Endothelial cell (in vitro differentiated cells): ENCODE data around the gene SLC22A4. TPM values are rescaled to one million over a fixed set of nuclear protein-coding genes. Genes with fewer than 3 reads are reported as not detected.
A peak's percentile ranks its signal among the peaks of the same experiment; 100 is the strongest.

Experiments used
- DNase-seq: peaks from one replicate; pipeline ENCODE4 v3.0.0; 2021; ENCODE audit warnings: low spot score
- H3K27ac Mint-ChIP-seq: one replicate; pipeline ENCODE4 v1.8.0; 2021; ENCODE audit warnings: mixed read lengths, inconsistent platforms; ENCODE audit not compliant: unreplicated experiment
- H3K27me3 Mint-ChIP-seq: one replicate; pipeline ENCODE4 v1.8.0; 2021; ENCODE audit warnings: mild to moderate bottlenecking, moderate library complexity, mixed read lengths, inconsistent platforms; ENCODE audit not compliant: unreplicated experiment
- H3K36me3 Mint-ChIP-seq: one replicate; pipeline ENCODE4 v1.8.0; 2021; ENCODE audit warnings: mild to moderate bottlenecking, low read depth, mixed read lengths, inconsistent platforms; ENCODE audit not compliant: unreplicated experiment
- H3K4me1 Mint-ChIP-seq: one replicate; pipeline ENCODE4 v1.8.0; 2021; ENCODE audit warnings: mild to moderate bottlenecking, mixed read lengths, inconsistent platforms; ENCODE audit not compliant: unreplicated experiment
- H3K4me3 Mint-ChIP-seq: one replicate; pipeline ENCODE4 v1.8.0; 2021; ENCODE audit warnings: mild to moderate bottlenecking, mixed read lengths, inconsistent platforms; ENCODE audit not compliant: unreplicated experiment
- H3K9me3 Mint-ChIP-seq: one replicate; pipeline ENCODE4 v1.8.0; 2021; ENCODE audit warnings: mixed read lengths, inconsistent platforms; ENCODE audit not compliant: unreplicated experiment
- total RNA-seq: library from RNA; stranded (reverse); fragmentation: NEBNext Ultra II Directional; extraction: Animal tissue kit (Norgen Biotek cat#: 25700); gene quantifications from one replicate; pipeline ENCODE4 v1.2.1, GENCODE V29; 2021; ENCODE audit not compliant: unreplicated experiment
- TF ChIP-seq, protein P1 (sequence below): fragments of 200-600 bp; sonication (generic); IDR thresholded peaks from one replicate; pipeline ENCODE4 v1.5.0; 2021; ENCODE audit warnings: antibody characterized with exemption; ENCODE audit not compliant: unreplicated experiment

The SLC22A4 gene
- total RNA-seq, 1 donor from 2014 or later, result 0.13 TPM

DNA sequence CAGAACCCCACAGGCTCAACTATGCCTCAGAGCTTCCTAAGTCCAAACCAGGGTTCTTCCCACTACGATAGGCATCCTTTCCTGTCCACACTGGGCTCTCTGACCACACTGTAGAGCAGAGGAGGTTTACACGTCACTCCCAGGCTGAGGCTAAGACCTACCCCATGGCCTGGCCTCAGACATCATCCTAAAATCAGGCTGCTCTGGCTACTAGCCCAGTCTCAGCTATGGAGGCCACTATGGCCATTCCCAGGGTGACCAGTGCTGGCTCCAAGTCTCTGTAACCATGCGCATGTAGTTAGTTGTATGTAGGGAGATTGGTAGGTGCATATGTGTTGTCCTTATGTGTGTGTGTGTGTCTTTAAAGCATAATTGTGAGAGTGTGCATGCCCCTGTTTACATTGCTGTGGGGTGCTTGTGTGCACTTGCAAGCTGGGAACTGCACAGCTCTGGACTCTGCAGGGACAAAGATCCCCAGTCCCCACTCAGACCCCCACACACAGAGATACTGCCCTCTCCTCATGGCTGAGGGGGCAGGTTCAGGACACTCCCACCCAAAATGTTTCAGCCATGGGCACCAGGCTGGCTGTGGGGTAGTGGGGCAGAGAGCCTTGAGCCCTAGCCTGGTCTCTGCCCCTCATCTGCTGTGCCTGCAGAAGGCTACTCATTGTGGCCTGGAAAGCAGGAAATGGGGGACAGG is 24.4 kb upstream of the SLC22A4 start:
- TF ChIP-seq, protein P1, sequence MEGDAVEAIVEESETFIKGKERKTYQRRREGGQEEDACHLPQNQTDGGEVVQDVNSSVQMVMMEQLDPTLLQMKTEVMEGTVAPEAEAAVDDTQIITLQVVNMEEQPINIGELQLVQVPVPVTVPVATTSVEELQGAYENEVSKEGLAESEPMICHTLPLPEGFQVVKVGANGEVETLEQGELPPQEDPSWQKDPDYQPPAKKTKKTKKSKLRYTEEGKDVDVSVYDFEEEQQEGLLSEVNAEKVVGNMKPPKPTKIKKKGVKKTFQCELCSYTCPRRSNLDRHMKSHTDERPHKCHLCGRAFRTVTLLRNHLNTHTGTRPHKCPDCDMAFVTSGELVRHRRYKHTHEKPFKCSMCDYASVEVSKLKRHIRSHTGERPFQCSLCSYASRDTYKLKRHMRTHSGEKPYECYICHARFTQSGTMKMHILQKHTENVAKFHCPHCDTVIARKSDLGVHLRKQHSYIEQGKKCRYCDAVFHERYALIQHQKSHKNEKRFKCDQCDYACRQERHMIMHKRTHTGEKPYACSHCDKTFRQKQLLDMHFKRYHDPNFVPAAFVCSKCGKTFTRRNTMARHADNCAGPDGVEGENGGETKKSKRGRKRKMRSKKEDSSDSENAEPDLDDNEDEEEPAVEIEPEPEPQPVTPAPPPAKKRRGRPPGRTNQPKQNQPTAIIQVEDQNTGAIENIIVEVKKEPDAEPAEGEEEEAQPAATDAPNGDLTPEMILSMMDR, result no peak
- no peak for DNase-seq
- Mint-ChIP-seq H3K27ac (peak overlapping the region; percentile 41), H3K36me3 (no peaks in the 10 kb centered on the region), H3K27me3 (peaks cover 15% of the 10 kb centered on the region), H3K9me3 (no peaks in the 10 kb centered on the region), H3K4me3 (no peak overlapping the region), H3K4me1 (peaks cover 10% of the 10 kb centered on the region)

DNA sequence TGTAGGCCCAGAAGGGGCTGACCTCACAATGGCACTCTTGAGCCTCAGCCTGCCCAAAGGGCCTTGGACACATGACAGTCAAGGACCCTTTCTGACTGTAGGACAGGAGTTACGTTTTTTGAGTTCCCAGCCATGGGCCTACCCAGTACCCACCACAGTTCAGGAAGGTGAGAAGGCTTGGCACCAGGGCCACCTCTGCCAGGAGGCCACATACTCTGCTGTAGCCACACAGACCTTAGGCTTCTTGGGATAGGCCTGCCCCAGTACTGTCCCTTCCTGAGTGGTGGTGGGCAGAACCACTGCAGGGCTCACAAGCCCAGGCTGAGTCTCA is 23.9 kb upstream of the SLC22A4 start:
- no peak for DNase-seq
- Mint-ChIP-seq H3K27me3 (peaks cover 18% of the 10 kb centered on the region), H3K4me1 (peaks cover 5% of the 10 kb centered on the region), H3K36me3 (no peaks in the 10 kb centered on the region), H3K27ac (no peak overlapping the region), H3K9me3 (no peaks in the 10 kb centered on the region), H3K4me3 (no peak overlapping the region)
- TF ChIP-seq, protein P1, result no peak

DNA sequence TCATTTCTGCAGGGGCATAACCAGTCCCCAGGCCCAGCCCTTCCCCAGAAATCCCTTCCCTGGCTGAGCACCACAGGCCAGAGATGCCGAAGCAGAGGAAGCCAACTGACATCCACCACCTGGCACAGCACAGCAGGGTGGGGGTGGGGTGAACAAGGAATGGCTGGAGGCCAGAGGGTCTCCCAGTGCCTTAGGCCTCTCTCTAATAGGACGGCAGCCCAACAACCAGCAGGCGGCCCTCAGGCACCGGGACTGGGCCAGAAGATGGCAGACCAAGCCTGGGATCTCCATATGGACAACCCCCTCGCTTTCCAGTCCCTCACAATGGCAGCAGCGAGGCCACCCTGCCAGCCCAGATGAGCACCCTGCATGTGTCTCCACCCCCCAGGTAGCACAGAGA is 23.5 kb upstream of the SLC22A4 start:
- peaks cover 18% of the 10 kb centered on the region for H3K27me3 Mint-ChIP-seq
- peaks cover 4% of the 10 kb centered on the region for H3K4me1 Mint-ChIP-seq
- no peaks in the 10 kb centered on the region for H3K9me3 Mint-ChIP-seq
- H3K27ac Mint-ChIP-seq, result no peak overlapping the region
- H3K4me3 Mint-ChIP-seq, result no peak overlapping the region
- TF ChIP-seq, protein P1, result no peak
- no peaks in the 10 kb centered on the region for H3K36me3 Mint-ChIP-seq
- DNase-seq, result no peak

DNA sequence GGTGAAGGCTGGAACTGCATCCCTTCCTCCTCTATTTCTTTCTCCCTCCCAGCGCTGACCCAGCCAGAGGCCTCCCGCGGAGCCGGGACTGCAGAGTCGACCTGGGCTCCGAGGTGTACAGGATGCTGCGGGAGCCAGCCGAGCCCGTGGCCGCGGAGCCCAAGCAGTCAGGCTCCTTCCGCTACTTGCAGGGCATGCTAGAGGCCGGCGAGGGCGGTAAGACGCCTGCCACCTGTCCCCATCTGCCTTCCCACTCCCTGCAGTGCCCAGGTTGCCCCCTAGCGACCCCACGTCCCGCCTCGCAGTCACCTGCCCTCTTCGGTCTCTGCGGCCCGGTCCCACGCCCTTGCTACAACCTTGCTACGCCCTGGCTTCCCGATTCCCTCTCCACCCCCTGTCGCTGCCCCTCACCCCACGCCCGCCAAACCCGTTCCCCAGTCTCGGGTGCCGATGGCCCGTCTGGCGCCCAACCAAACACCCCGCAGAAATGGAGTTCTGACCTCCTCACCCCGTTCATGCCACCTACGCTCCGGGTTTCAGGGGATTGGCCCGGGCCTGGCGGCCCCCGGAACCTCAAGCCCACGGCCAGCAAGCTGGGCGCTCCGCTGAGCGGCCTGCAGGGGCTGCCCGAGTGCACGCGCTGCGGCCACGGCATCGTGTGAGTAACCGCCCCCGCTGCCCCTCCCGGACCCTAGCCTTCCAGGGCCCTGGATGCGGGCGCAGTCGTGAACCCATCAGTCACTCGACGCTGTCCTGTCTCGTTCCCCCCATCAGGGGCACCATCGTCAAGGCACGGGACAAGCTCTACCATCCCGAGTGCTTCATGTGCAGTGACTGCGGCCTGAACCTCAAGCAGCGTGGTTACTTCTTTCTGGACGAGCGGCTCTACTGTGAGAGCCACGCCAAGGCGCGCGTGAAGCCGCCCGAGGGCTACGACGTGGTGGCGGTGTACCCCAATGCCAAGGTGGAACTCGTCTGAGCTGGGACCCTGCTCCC is 22.6 kb upstream of the SLC22A4 start:
- H3K4me3 Mint-ChIP-seq, result no peak overlapping the region
- no peak overlapping the region for H3K27ac Mint-ChIP-seq
- peaks cover 4% of the 10 kb centered on the region for H3K4me1 Mint-ChIP-seq
- no peaks in the 10 kb centered on the region for H3K9me3 Mint-ChIP-seq
- TF ChIP-seq, protein P1, result no peak
- DNase-seq, result no peak
- peaks cover 18% of the 10 kb centered on the region for H3K27me3 Mint-ChIP-seq
- no peaks in the 10 kb centered on the region for H3K36me3 Mint-ChIP-seq
